K562 (cell line): Measurements from ENCODE around the gene DVL2. TPM values are rescaled to one million over a fixed set of nuclear protein-coding genes. Genes with fewer than 3 reads are reported as not detected.

Experiments used
- ATF3 ChIP-seq, 2 experiments: fragments of 450-650 bp in 1 of 2; sonication (generic) in 1 of 2; formaldehyde crosslinking in 1 of 2; IDR thresholded peaks in 1 of 2; conservative IDR thresholded peaks in 1 of 2; 2 replicates each; pipeline versions ENCODE4 v1.6.1 to v1.8.1; 2016 to 2023; ENCODE audit warnings: mild to moderate bottlenecking in 2 of 2, moderate library complexity in 2 of 2, inconsistent platforms in 1 of 2, missing genetic modification reagents in 1 of 2
- ETS1 ChIP-seq: conservative IDR thresholded peaks from 2 replicates; pipeline ENCODE4 v1.6.1; 2011; ENCODE audit warnings: low read depth, mild to moderate bottlenecking, low read length; ENCODE audit not compliant: control insufficient read depth
- HMGXB4 ChIP-seq: sonication (generic); formaldehyde crosslinking; IDR thresholded peaks from 2 replicates; pipeline ENCODE4 v1.8.1; 2023; ENCODE audit warnings: mild to moderate bottlenecking, missing genetic modification reagents
- ILK ChIP-seq: fragments of 450-650 bp; IDR thresholded peaks from 2 replicates; pipeline ENCODE4 v1.6.1; 2016; ENCODE audit warnings: missing genetic modification characterization, low read depth, mild to moderate bottlenecking, missing compliant biosample characterization, moderate library complexity, borderline replicate concordance
- NBN ChIP-seq: fragments of 450-650 bp; IDR thresholded peaks from 2 replicates; pipeline ENCODE4 v1.6.1; 2016; ENCODE audit warnings: low read depth, mild to moderate bottlenecking
- NCOA4 ChIP-seq: fragments of 450-650 bp; IDR thresholded peaks from 2 replicates; pipeline ENCODE4 v1.6.1; 2018; ENCODE audit warnings: mild to moderate bottlenecking; ENCODE audit not compliant: partially characterized antibody
- NFE2 ChIP-seq: IDR thresholded peaks from 2 replicates; pipeline ENCODE4 v1.6.1; 2014; ENCODE audit warnings: antibody characterized with exemption, low read depth
- POLR2A ChIP-seq: fragments of 450-650 bp; conservative IDR thresholded peaks from 2 replicates; pipeline ENCODE4 v1.6.1; 2016
- SFPQ ChIP-seq: fragments of 200-400 bp; formaldehyde crosslinking; IDR thresholded peaks from 2 replicates; pipeline ENCODE4 v1.6.1; 2017; ENCODE audit warnings: mild to moderate bottlenecking, low read depth, low read length, moderate library complexity
- ZKSCAN1 ChIP-seq: fragments of 150-350 bp; IDR thresholded peaks from 2 replicates; pipeline ENCODE4 v1.6.1; 2016; ENCODE audit warnings: low read depth, low read length
- ZKSCAN8 ChIP-seq: fragments of 200-800 bp; sonication (Bioruptor generic); IDR thresholded peaks from 2 replicates; pipeline ENCODE4 v1.6.1; 2016; ENCODE audit warnings: missing genetic modification characterization, missing compliant biosample characterization
- ZNF398 ChIP-seq: fragments of 250-450 bp; sonication (Bioruptor Pico); IDR thresholded peaks from 2 replicates; pipeline ENCODE4 v1.8.0; 2021; ENCODE audit warnings: moderate library complexity, mild to moderate bottlenecking, inconsistent platforms
- polyA plus RNA-seq, 8 experiments: library from polyadenylated mRNA; depleted of rRNA in 4 of 8; stranded (reverse) in 5 of 8; unstranded in 3 of 8; fragments of >200 nt; fragmentation: Nextera tagmentation in 2 of 8; fragmentation: Illumina TruSeq in 1 of 8; extraction: Ambion mirVana in 2 of 8; extraction: Trizol in 1 of 8; gene quantifications; 2 replicates each; pipeline versions ENCODE4 v1.2.1 to v1.2.3, GENCODE V29; 2011 to 2014; ENCODE audit warnings: inconsistent platforms in 1 of 8, missing spikeins in 1 of 8
- total RNA-seq, 7 experiments: library from RNA; depleted of rRNA in 6 of 7; stranded (reverse); fragments of >200 nt in 6 of 7; fragmentation: Illumina TruSeq in 2 of 7; extraction: Trizol in 2 of 7; gene quantifications; 2 replicates each; pipeline versions ENCODE4 v1.2.1 to v1.2.3, GENCODE V29; 2011 to 2021; ENCODE audit warnings: low replicate concordance in 1 of 7

DVL2 gene
- total and polyA plus RNA-seq, 9 of the 15 experiments (the other 6 are each of a cell fraction or from before 2014, with no cell fraction given): 1.3 to 49.5 (median 24.3) TPM

GRCh38 chr17:7234083-7234951 lies at the start of gene DVL2 (continued):
- no peak for TF ChIP-seq SFPQ
- no peak for TF ChIP-seq NCOA4
- TF ChIP-seq POLR2A: peak; percentile 86
- peak; percentile 71; the same call in 1 of the 2 replicates for TF ChIP-seq ETS1
- TF ChIP-seq ZKSCAN1: no peak; the same call in 1 of the 2 replicates
- 0 out of 2 replicates have a peak, but pooled peaks have one; percentile 28 for TF ChIP-seq ATF3 (IDR thresholded peaks at IDR 0.05)
- no peak for TF ChIP-seq ATF3 (CRISPR knock-in tag; conservative IDR thresholded peaks at IDR 0.05)
- no peak for TF ChIP-seq ZNF398 (CRISPR knock-in tag)
- TF ChIP-seq NBN: no peak
- TF ChIP-seq ZKSCAN8 (CRISPR knock-in tag): no peak
- TF ChIP-seq ILK (tag): no peak
- no peak for TF ChIP-seq NFE2
- no peak for TF ChIP-seq HMGXB4 (CRISPR knock-in tag)
